ENCODE measurements around the gene SLAIN2. TPM values are rescaled to one million over a fixed set of nuclear protein-coding genes. Genes with fewer than 3 reads are reported as not detected.

The SLAIN2 gene
- total and polyA plus RNA-seq, 2 experiments from 2014 or later = 21.9 to 27.9 TPM

GRCh38 chr4:48396043-48396442, 54.7 kb downstream of the SLAIN2 start:
- TF ChIP-seq ZNF114 (CRISPR knock-in tag; IDR thresholded peaks at IDR 0.05) (no peak), REST (IDR thresholded peaks at IDR 0.05; ENCODE audit: unreplicated experiment) (no peak), EZH2phosphoT487 (IDR thresholded peaks at IDR 0.05; ENCODE audit: unreplicated experiment) (no peak), STAT1 (IDR thresholded peaks at IDR 0.05; ENCODE audit: unreplicated experiment) (no peak), JUNB (IDR thresholded peaks at IDR 0.05; ENCODE audit: unreplicated experiment) (no peak), NANOG (IDR thresholded peaks at IDR 0.05; ENCODE audit: borderline replicate concordance) (no peak), CREB1 (CRISPR knock-in tag; IDR thresholded peaks at IDR 0.05; ENCODE audit: low read depth) (no peak), CTCF (conservative IDR thresholded peaks at IDR 0.05; ENCODE audit: low read depth in 2 of 2) (no peak)
- TF ChIP-seq, protein P1, sequence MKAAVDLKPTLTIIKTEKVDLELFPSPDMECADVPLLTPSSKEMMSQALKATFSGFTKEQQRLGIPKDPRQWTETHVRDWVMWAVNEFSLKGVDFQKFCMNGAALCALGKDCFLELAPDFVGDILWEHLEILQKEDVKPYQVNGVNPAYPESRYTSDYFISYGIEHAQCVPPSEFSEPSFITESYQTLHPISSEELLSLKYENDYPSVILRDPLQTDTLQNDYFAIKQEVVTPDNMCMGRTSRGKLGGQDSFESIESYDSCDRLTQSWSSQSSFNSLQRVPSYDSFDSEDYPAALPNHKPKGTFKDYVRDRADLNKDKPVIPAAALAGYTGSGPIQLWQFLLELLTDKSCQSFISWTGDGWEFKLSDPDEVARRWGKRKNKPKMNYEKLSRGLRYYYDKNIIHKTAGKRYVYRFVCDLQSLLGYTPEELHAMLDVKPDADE (IDR thresholded peaks at IDR 0.05) = no peak
- no peaks in the 10 kb centered on the region for H3K9me3 Mint-ChIP-seq
- H3K79me2 ChIP-seq (replicated peaks; ENCODE audit: insufficient read depth) = 0 out of 2 replicates have a peak, but pooled peaks cover 6% of the 10 kb centered on the region

GRCh38 chr4:48400416-48400815, 59.1 kb downstream of the SLAIN2 start:
- no peak overlapping the region for H3K27ac ChIP-seq (ENCODE audit: low read depth)
- H3K9me2 ChIP-seq (ENCODE audit: insufficient read depth) = no peaks in the 10 kb centered on the region
- TF ChIP-seq POLR2AphosphoS5 (IDR thresholded peaks at IDR 0.05; ENCODE audit: low read depth) = no peak
- TF ChIP-seq EZH2 (IDR thresholded peaks at IDR 0.05; ENCODE audit: low read depth, unreplicated experiment) = no peak
- no peak for TF ChIP-seq EZH2phosphoT487 (IDR thresholded peaks at IDR 0.05; ENCODE audit: unreplicated experiment)
- no peak for TF ChIP-seq ZNF331 (CRISPR knock-in tag; IDR thresholded peaks at IDR 0.05; ENCODE audit: low read depth)
- no peak for TF ChIP-seq STAT1 (IDR thresholded peaks at IDR 0.05; ENCODE audit: unreplicated experiment)
- no peak for TF ChIP-seq ZNF114 (CRISPR knock-in tag; IDR thresholded peaks at IDR 0.05)
- TF ChIP-seq NANOG (IDR thresholded peaks at IDR 0.05; ENCODE audit: borderline replicate concordance) = no peak
- TF ChIP-seq CREB1 (CRISPR knock-in tag; IDR thresholded peaks at IDR 0.05; ENCODE audit: low read depth) = no peak
- TF ChIP-seq REST (IDR thresholded peaks at IDR 0.05; ENCODE audit: unreplicated experiment) = no peak
- H3F3A ChIP-seq (replicated peaks; ENCODE audit: low read depth) = no peaks in the 10 kb centered on the region
- H3K79me2 ChIP-seq (replicated peaks; ENCODE audit: insufficient read depth) = 0 out of 2 replicates have a peak, but pooled peaks cover 6% of the 10 kb centered on the region
- Mint-ChIP-seq H3K27me3 (ENCODE audit: insufficient read depth, low read depth, poor library complexity) (peaks cover 2% of the 10 kb centered on the region), H3K4me3 (no peak overlapping the region), H3K4me1 (peaks cover 16% of the 10 kb centered on the region), H3K36me3 (ENCODE audit: low read depth) (peaks cover 21% of the 10 kb centered on the region), H3K27ac (no peak overlapping the region), H3K9me3 (no peaks in the 10 kb centered on the region)
- peaks cover 4% of the 10 kb centered on the region; the same call in 1 of the 2 replicates for H3K4me1 ChIP-seq (ENCODE audit: insufficient read depth)
- H4K20me1 ChIP-seq (replicated peaks; ENCODE audit: insufficient read depth) = peaks cover 13% of the 10 kb centered on the region
- DNase-seq (ENCODE audit: low spot score) (no peak), ATAC-seq (no peak)
- H3K27me3 ChIP-seq (ENCODE audit: insufficient read depth) = no peaks in the 10 kb centered on the region
- no peak overlapping the region for H2AFZ ChIP-seq
- H3K4me2 ChIP-seq = no peak overlapping the region
- H3K36me3 ChIP-seq (ENCODE audit: insufficient read depth) = no peaks in the 10 kb centered on the region; the same call in 1 of the 2 replicates
- H3K4me3 ChIP-seq = no peak overlapping the region

More at GRCh38 chr4:48396043-48396442, 54.7 kb downstream of the SLAIN2 start:
- no peaks in the 10 kb centered on the region for H3K4me1 ChIP-seq (ENCODE audit: insufficient read depth)
- no peak overlapping the region for H2AFZ ChIP-seq
- Mint-ChIP-seq H3K27ac (no peak overlapping the region), H3K4me3 (no peak overlapping the region), H3K27me3 (ENCODE audit: insufficient read depth, low read depth, poor library complexity) (peaks cover 2% of the 10 kb centered on the region), H3K36me3 (ENCODE audit: low read depth) (peaks cover 17% of the 10 kb centered on the region; the same call in 2 of the 3 replicates), H3K4me1 (peaks cover 4% of the 10 kb centered on the region)
- H4K20me1 ChIP-seq (replicated peaks; ENCODE audit: insufficient read depth) = peaks cover 13% of the 10 kb centered on the region
- ATAC-seq (no peak), DNase-seq (ENCODE audit: low spot score) (no peak)
- no peak overlapping the region for H3K4me3 ChIP-seq
- H3K9me2 ChIP-seq (ENCODE audit: insufficient read depth) = no peaks in the 10 kb centered on the region
- H3K36me3 ChIP-seq (ENCODE audit: insufficient read depth) = no peaks in the 10 kb centered on the region; the same call in 1 of the 2 replicates
- H3K4me2 ChIP-seq = no peak overlapping the region
- H3K27ac ChIP-seq (ENCODE audit: low read depth) = no peak overlapping the region
- no peaks in the 10 kb centered on the region for H3F3A ChIP-seq (replicated peaks; ENCODE audit: low read depth)
- no peaks in the 10 kb centered on the region for H3K27me3 ChIP-seq (ENCODE audit: insufficient read depth)

All from GM23338 (cell line).